ENCODE data around the gene CD27.
"Not testable (repeated sequence)": the region's sequence is repeated elsewhere in the genome, so short reads cannot be mapped to it uniquely, and the experiment has no call there.

The CD27 gene

GRCh38 chr12:6489449-6489848 is 44.7 kb downstream of the CD27 start:
- DNase-seq, result no peak

- DNase-seq, result not testable (repeated sequence)
These were observed 45.9 kb downstream of the CD27 start for GRCh38 chr12:6490673-6491072.

- DNase-seq, result peak; percentile 98
These were observed 48.2 kb downstream of the CD27 start, which contains the start of gene MRPL51 for GRCh38 chr12:6492838-6493496. Gene MRPL51 (minus strand): TSS chr12:6493262. CDS start chr12:6493136, 126 bp downstream.

- peak; percentile 97 for DNase-seq
These were observed 48.9 kb downstream of the CD27 start, which contains the start of gene NCAPD2 for GRCh38 chr12:6493497-6494257. Gene NCAPD2 (plus strand): TSS chr12:6494102. CDS start chr12:6495099, 997 bp downstream.

- DNase-seq, result no peak
These were observed 49.5 kb downstream of the CD27 start for GRCh38 chr12:6494258-6494743.

GRCh38 chr12:6494968-6495367 is 50.2 kb downstream of the CD27 start:
- DNase-seq, result peak; percentile 8

GRCh38 chr12:6497291-6497690 is 52.5 kb downstream of the CD27 start:
- DNase-seq, result not testable (repeated sequence)

- DNase-seq, result no peak
These were observed 55.7 kb downstream of the CD27 start for GRCh38 chr12:6500466-6500865.

Data from suppressor macrophage treated with lipopolysaccharide for 4 hours (primary cell).